Esophagus squamous epithelium (tissue), 5 donors: Measurements from ENCODE around the gene PNISR. TPM values are rescaled to one million over a fixed set of nuclear protein-coding genes. Genes with fewer than 3 reads are reported as not detected.

Source experiments
- DNase-seq: peaks from one replicate; lab custom pipeline; 2025; lab: John Stamatoyannopoulos, UW
- H3K27ac ChIP-seq, 4 donors: fragments of 200-600 bp; sonication (generic); one replicate each; pipeline ENCODE4 v1.5.1; 2016 to 2019; ENCODE audit warnings: mild to moderate bottlenecking in 1 of 4
- H3K27me3 ChIP-seq, 4 donors: fragments of 200-600 bp; sonication (generic); 1 replicate in 3 of 4; 2 replicates in 1 of 4; pipeline versions ENCODE4 v1.5.1 to v1.6.0; 2017 to 2021; ENCODE audit warnings: antibody characterized with exemption in 1 of 4
- H3K36me3 ChIP-seq, 3 donors: fragments of 200-600 bp; sonication (generic); one replicate each; pipeline ENCODE4 v1.5.1; 2016 to 2019
- H3K4me1 ChIP-seq, 3 donors: fragments of 200-600 bp; sonication (generic); one replicate each; pipeline ENCODE4 v1.5.1; 2017 to 2019
- H3K4me3 ChIP-seq, 4 donors: fragments of 200-600 bp; sonication (generic); 1 replicate in 3 of 4; 2 replicates in 1 of 4; pipeline ENCODE4 v1.5.1; 2016 to 2019; ENCODE audit warnings: mild to moderate bottlenecking in 2 of 4, moderate library complexity in 1 of 4
- H3K9me3 ChIP-seq, 3 donors: fragments of 200-600 bp; sonication (generic); one replicate each; pipeline ENCODE4 v1.5.1; 2016 to 2019
- POLR2A ChIP-seq, 4 donors: fragments of 450-650 bp; IDR thresholded peaks; one replicate each; pipeline ENCODE4 v1.6.1; 2017; ENCODE audit warnings: antibody characterized with exemption in 4 of 4, mild to moderate bottlenecking in 4 of 4, moderate library complexity in 3 of 4
- WGBS, 2 donors: methylation state at CpG; one replicate each; pipeline ENCODE4 v1.1.5; 2018; 5-methylcytosine and 5-hydroxymethylcytosine counted together
- intact Hi-C: fragments of 100-400 bp; cut with DNase I; formaldehyde crosslinking; loops from one replicate; pipeline ENCODE4 v1.15.0; 2022
- total RNA-seq, 4 donors: library from RNA; depleted of rRNA; stranded (reverse); fragments of >200 nt; gene quantifications; one replicate each; pipeline ENCODE4 v1.1.0, GENCODE V29; 2016
- TF ChIP-seq, protein P1 (sequence below), 6 experiments: fragments of 450-650 bp in 4 of 6; fragments of 200-600 bp in 2 of 6; sonication (generic) in 2 of 6; IDR thresholded peaks; one replicate each; pipeline ENCODE4 v1.5.1; 2016 to 2019; ENCODE audit warnings: antibody characterized with exemption in 6 of 6, mild to moderate bottlenecking in 4 of 6, moderate library complexity in 4 of 6
- donor health status: DM: yes; HTN: yes; CAD: no.

Gene PNISR
- total RNA-seq, 4 donors from 2014 or later = 24.3 to 118 (median 47.4) TPM

DNA sequence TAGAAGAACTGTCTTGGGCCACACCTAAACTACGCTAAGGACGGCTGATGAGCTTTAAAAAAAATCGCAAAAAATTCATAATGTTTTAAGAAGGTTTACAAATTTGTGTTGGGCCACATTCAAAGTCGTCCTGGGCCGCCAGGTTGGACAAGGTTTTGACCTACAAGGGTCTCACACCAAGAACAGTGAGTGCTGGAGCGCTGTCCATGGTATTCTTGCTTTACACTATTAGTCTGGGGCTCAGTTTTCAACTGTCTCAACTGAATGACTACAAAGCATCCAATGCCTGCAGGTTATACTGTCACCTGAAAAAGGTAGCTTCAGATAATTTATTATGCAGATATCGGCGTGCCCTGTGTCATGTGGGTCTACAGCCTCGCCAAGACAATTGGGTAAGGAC, 72.0 kb downstream of the PNISR start:
- Histone ChIP-seq H3K4me1 (peaks cover 0 to 24% (median 0%) of the 10 kb centered on the region in 3 donors), H3K4me3 (no peak overlapping the region), H3K27me3 (peaks cover 0 to 80% (median 0%) of the 10 kb centered on the region in 4 donors), H3K9me3 (no peaks in the 10 kb centered on the region), H3K36me3 (no peaks in the 10 kb centered on the region), H3K27ac (no peak overlapping the region)
- DNase-seq = no peak
- intact Hi-C loops = no loop called here
- WGBS, 2 donors = 79% methylated on average over 9 of the region's 9 CpGs
- TF ChIP-seq, protein P1, sequence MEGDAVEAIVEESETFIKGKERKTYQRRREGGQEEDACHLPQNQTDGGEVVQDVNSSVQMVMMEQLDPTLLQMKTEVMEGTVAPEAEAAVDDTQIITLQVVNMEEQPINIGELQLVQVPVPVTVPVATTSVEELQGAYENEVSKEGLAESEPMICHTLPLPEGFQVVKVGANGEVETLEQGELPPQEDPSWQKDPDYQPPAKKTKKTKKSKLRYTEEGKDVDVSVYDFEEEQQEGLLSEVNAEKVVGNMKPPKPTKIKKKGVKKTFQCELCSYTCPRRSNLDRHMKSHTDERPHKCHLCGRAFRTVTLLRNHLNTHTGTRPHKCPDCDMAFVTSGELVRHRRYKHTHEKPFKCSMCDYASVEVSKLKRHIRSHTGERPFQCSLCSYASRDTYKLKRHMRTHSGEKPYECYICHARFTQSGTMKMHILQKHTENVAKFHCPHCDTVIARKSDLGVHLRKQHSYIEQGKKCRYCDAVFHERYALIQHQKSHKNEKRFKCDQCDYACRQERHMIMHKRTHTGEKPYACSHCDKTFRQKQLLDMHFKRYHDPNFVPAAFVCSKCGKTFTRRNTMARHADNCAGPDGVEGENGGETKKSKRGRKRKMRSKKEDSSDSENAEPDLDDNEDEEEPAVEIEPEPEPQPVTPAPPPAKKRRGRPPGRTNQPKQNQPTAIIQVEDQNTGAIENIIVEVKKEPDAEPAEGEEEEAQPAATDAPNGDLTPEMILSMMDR (IDR thresholded peaks at IDR 0.05) = no peak
- no peak for TF ChIP-seq POLR2A (IDR thresholded peaks at IDR 0.05)

DNA sequence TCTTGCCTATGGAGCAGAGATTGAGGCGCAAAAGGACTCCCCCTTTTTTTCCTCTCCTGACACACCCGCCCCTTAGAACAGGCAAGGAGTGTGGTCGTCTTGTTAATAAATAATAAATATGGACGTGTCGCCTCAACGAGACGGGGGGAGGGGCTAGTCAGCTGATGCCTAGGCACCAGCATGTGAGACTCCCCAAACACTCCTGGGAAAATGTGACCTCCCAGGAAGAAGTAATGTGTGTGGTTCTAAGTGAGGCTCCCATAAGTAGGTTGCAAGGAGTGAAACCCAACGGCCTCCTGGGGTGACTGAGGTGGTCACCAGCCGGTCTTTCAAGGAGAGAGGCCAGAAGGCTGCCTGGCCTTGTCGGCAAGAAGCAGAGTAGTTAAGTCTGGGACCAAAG, 74.5 kb downstream of the PNISR start:
- Histone ChIP-seq H3K27ac (no peak overlapping the region), H3K36me3 (no peaks in the 10 kb centered on the region), H3K27me3 (peaks cover 0 to 60% (median 0%) of the 10 kb centered on the region in 4 donors), H3K4me1 (peaks cover 0 to 24% (median 0%) of the 10 kb centered on the region in 3 donors), H3K9me3 (no peaks in the 10 kb centered on the region), H3K4me3 (peak overlapping the region in 2 of 4 donors; percentile 44 to 78)
- DNase-seq = no peak
- intact Hi-C loops = no loop called here
- TF ChIP-seq POLR2A (IDR thresholded peaks at IDR 0.05) = no peak
- TF ChIP-seq, protein P1 (IDR thresholded peaks at IDR 0.05) = no peak
- WGBS, 2 donors = 22 to 32% methylated on average over 8 to 10 of the region's 10 CpGs

DNA sequence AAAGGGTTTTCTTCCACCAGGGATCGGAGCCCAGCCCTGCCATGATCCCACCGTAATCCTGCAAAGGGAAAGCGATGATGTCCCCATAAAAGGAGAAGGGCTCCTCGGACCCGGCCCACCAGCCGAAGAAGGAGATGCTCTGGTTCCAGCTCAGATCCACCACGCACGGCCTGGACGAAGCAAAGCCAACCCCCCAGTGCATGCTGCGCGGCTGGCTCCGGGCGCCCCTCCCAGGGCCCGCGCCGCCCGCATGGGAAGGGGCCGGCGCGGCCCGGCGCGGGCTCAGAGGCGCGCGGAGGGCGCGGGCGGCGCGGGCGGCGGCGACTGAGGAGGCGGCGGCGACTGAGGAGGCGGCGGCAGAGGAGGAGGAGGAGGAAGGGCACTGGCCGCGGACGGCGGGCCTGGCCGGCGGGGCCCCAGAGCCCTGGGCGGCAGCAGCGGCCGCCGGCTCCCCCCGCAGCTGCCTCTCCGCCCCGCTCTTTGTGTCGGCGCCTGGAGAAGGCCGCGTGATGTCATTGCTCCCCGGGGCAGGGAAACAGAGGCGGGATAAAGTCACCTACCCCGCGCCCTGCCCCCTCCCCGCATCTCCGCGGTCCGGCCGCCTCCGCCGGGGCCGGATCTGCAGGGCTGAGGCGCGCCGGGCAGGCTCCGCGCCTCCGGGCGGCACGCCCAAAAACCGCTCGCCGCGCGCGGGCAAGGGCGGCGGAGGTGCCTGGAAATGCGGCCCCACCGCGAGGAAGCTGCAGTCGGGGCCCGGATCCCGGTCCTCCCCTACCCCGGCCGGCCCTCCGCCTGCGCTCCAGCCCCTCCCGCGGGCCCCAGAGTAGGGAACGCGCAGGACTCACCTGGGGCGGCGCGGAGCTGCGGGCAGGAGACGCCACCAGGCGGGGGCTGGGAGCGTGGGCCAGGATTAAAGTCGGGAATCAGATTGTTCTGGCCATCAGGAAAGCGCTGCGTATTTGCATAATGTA, 75.7 kb downstream of the PNISR start, which contains the start of gene FAXC:
Gene FAXC, minus strand, starts transcription at position 504 of the 971 bp plus-strand sequence. Its CDS starts 302 bp downstream, at position 202.
- Histone ChIP-seq H3K27ac (peak within 1 kb of the TSS; percentile 56 to 88 (median 79)), H3K36me3 (no peaks in the 10 kb centered on the region), H3K4me3 (peak within 1 kb of the TSS; percentile 44 to 78 (median 72)), H3K9me3 (no peaks in the 10 kb centered on the region), H3K4me1 (peaks cover 0 to 24% (median 0%) of the 10 kb centered on the region in 3 donors), H3K27me3 (peaks cover 0 to 50% (median 0%) of the 10 kb centered on the region in 4 donors)
- intact Hi-C loops = no loop called here
- 0% methylated on average over 10 to 24 of the region's 108 CpGs for WGBS, 2 donors
- TF ChIP-seq, protein P1 (IDR thresholded peaks at IDR 0.05) = peak in 5 of 6 experiments; percentile 18 to 26 (median 23)
- peak in 1 of 4 donors; percentile 49 for TF ChIP-seq POLR2A (IDR thresholded peaks at IDR 0.05)
- no peak for DNase-seq

DNA sequence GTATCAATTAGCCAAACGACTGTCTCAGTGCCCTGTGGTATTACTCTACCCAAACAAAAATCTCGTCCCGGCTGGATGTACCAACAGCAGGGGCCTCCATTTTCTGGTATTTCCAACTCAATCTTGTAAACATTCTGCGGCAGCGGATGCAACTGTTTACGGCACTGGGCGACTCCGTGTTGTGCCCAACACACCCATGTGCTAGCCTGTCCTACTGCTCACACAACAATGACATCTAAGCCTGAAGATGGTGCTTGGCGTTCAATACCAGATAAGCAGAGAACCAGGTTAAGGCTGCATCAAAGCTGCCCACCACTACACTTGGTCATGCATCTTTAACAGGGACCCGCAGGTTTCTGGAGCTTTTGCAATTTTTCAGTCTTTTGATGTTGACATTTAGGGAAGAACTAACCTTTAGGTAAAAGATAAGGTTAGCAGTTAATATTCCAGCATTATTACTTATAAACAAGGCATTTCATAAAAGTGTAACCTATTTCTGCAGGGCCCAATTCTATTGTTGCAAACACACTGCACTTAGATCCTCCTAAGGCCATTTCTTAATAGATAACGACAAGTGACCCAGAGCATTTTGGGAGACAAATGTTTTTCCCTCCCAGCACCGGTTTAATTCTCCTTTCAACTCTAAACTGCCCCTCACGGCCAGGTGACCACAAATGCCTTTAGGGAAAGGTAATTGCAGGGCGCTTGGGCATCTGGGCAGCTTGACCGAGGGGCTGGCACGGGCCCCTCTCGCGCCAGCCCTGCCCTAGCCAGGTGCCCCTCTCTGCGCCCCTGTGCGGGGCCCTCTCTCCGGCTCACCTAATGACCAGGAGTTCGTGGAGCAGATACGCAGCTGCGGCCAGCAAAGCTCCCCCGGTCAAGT, 76.6 kb downstream of the PNISR start:
- intact Hi-C loops = no loop called here
- no peak for DNase-seq
- H3K9me3 ChIP-seq = no peaks in the 10 kb centered on the region
- peak overlapping the region; percentile 56 to 88 (median 79) for H3K27ac ChIP-seq
- peak overlapping the region; percentile 44 to 78 (median 72) for H3K4me3 ChIP-seq
- peaks cover 0 to 24% (median 0%) of the 10 kb centered on the region in 3 donors for H3K4me1 ChIP-seq
- no peaks in the 10 kb centered on the region for H3K36me3 ChIP-seq
- peaks cover 0 to 48% (median 0%) of the 10 kb centered on the region in 4 donors for H3K27me3 ChIP-seq
- WGBS, 2 donors = 47 to 58% methylated on average over 14 to 17 of the region's 25 CpGs
- TF ChIP-seq POLR2A (IDR thresholded peaks at IDR 0.05) = no peak
- TF ChIP-seq, protein P1 (IDR thresholded peaks at IDR 0.05) = no peak

Other genes with a start within 250 kb of the PNISR start
- 10 to 100 TPM in 1 of 4 donors, 1 to 10 TPM in 3; 1.3 to 10.7 (median 4.6) TPM for gene FAXC, start 75.6 kb downstream of the PNISR start, total RNA-seq
- 10 to 100 TPM in 2 of 4 donors, 1 to 10 TPM in 2; 5.7 to 11.5 (median 9.0) TPM for gene COQ3, start 31.1 kb downstream of the PNISR start, total RNA-seq
- gene USP45, start 90.1 kb upstream of the PNISR start, total RNA-seq = 10 to 100 TPM in 1 of 4 donors, 1 to 10 TPM in 3; 5.2 to 13.7 (median 8.2) TPM
- gene CCNC, start 143.4 kb upstream of the PNISR start, total RNA-seq = 10 to 100 TPM; 35.6 to 69.4 (median 67.1) TPM
- under 1 TPM in 1 of 4 donors, not detected in 3; 0.19 TPM for gene PRDM13, start 181.5 kb upstream of the PNISR start, total RNA-seq